Urinary bladder (tissue), 4 donors: ENCODE measurements around the gene RTN4. TPM values are rescaled to one million over a fixed set of nuclear protein-coding genes. Genes with fewer than 3 reads are reported as not detected.

Source experiments
- DNase-seq: peaks from one replicate; pipeline ENCODE4 v3.0.0-alpha.2; 2015; ENCODE audit errors: extremely low spot score
- H3K27ac ChIP-seq: one replicate; pipeline ENCODE4 v1.5.1; 2013; ENCODE audit warnings: low read depth, mild to moderate bottlenecking, moderate library complexity
- H3K36me3 ChIP-seq: one replicate; pipeline ENCODE4 v1.6.1; 2013; ENCODE audit warnings: mild to moderate bottlenecking, moderate library complexity; ENCODE audit not compliant: insufficient read depth
- H3K4me1 ChIP-seq: one replicate; pipeline ENCODE4 v1.6.1; 2013; ENCODE audit warnings: mild to moderate bottlenecking, moderate library complexity; ENCODE audit not compliant: insufficient read depth
- H3K4me3 ChIP-seq: one replicate; pipeline ENCODE4 v1.5.1; 2013; ENCODE audit warnings: low read depth, low read length
- WGBS: extraction: QIAGEN DNeasy Blood & Tissue Kit; methylation state at CpG from one replicate; pipeline ENCODE4 v1.1.7; 2013; 5-methylcytosine and 5-hydroxymethylcytosine counted together
- polyA plus RNA-seq: library from polyadenylated mRNA; stranded (reverse); fragments of 200-250 nt; gene quantifications from one replicate; pipeline ENCODE4 v1.2.3, GENCODE V29; 2013
- total RNA-seq: library from RNA; depleted of rRNA; stranded (reverse); fragments of >200 nt; gene quantifications from one replicate; pipeline ENCODE4 v1.2.3, GENCODE V29; 2014
- donor health status: healthy with polysubstance abuse.
- donor health status: healthy.

RTN4 gene
- total and polyA plus RNA-seq, 2 donors = 288 to 406 TPM

DNA sequence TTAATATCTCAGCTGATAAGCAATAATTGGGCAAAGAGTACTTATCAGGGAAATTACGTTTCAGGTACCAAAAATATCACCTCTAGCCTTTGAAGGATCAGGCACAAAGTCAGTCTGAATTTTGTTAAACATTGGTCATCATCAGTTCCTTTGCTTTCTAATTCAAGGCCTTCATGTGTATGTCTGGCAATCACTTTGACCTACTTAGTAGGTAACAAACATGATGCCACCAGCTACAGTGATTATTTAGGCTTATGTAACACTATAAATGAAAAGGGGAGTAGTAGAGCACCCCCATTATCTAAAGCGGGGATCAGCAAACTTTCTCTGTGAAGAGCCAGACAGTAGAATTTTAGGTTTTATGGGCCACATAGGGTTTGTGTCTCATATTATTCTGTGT is 75.1 kb downstream of the RTN4 start:
- Histone ChIP-seq H3K4me1 (no peaks in the 10 kb centered on the region), H3K36me3 (no peaks in the 10 kb centered on the region), H3K4me3 (no peak overlapping the region), H3K27ac (no peak overlapping the region)
- DNase-seq = no peak
- 83% methylated on average over 2 of the region's 2 CpGs for WGBS

DNA sequence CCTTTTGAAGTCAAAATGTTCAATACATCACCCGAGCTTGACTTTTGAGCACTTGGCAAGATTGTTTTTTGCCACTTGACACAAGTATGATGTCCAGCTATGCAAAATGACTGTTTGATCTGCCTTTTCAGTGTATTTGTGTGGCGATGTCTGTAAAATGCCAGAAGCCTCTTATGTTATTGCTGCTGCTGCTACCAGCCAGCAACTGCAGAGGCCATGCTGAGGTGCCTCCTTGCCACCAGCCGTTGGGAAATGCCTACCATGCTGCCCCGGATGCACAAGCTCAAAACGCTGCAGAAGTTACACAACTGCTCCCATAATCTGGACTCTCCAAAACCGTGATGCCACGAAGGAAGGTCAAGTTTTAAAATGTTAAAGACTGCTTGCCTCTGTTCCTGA is 80.3 kb downstream of the RTN4 start:
- H3K4me3 ChIP-seq = no peak overlapping the region
- no peak overlapping the region for H3K27ac ChIP-seq
- 88% methylated on average over 7 of the region's 7 CpGs for WGBS
- no peaks in the 10 kb centered on the region for H3K36me3 ChIP-seq
- no peak for DNase-seq
- H3K4me1 ChIP-seq = no peaks in the 10 kb centered on the region

DNA sequence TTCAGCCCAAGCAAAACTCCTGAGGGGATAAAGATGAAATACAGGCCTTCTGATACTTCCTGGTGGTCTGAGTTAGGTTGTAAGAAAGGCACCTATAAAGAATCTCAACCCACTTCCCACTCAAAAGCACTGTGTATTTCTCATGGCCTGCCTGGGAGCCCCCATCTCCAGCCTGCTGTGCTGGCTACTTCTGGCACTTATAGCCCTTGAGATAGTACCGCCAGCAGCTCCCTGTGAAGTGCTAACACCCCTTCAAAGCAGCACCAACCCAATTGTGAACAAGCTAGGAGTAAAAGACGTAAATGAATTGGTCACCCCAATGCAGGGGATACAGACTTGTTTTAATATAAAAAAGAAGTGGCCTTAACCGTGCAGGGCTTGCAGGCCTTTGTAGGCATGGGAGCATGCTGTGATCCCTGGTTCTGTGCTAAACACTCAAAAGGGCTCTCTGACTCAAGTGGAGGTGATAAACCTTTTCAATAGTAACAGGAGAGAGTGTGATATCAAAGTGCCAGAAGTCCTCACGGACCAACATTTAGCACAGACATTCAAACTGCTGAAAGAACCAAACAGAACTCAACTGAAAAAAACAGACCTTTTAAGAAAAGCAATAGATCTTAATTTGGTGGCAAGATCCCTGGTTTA is 80.8 kb downstream of the RTN4 start:
- DNase-seq = no peak
- Histone ChIP-seq H3K4me3 (no peak overlapping the region), H3K27ac (no peak overlapping the region), H3K36me3 (no peaks in the 10 kb centered on the region), H3K4me1 (no peaks in the 10 kb centered on the region)
- WGBS = 92% methylated on average over 4 of the region's 4 CpGs

DNA sequence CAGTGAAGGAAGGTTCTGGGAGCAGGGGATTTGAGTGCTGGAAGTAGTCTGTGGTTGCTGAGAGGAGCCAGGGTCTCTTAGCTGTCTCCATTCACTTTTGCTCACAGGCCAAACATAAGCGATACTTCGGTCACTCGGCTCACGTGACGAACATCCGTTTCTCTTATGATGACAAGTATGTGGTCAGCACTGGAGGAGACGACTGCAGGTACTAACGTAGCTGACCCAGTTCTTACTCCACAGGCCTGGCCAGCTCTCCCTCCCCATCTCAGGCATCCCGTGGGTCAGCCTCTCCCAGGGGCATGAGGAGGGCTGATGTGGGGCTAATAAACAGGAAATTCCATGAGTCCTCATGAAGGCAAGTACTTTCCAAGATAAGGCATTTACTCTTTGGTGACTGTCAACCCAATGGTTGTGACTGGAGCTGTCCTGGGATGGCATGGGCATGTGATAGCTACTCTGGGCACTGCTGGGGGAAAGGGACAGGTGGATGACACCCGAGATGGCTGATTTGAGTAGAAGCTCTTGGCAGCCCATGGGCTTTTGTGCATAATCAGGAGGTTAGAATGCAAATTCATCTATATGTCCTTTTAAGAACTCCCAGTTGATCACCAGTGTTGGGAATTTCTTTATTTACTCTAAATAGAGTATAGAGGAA is 81.6 kb downstream of the RTN4 start:
- H3K4me1 ChIP-seq = no peaks in the 10 kb centered on the region
- DNase-seq = no peak
- WGBS = 90% methylated on average over 10 of the region's 10 CpGs
- H3K36me3 ChIP-seq = no peaks in the 10 kb centered on the region
- H3K27ac ChIP-seq = no peak overlapping the region
- H3K4me3 ChIP-seq = no peak overlapping the region

DNA sequence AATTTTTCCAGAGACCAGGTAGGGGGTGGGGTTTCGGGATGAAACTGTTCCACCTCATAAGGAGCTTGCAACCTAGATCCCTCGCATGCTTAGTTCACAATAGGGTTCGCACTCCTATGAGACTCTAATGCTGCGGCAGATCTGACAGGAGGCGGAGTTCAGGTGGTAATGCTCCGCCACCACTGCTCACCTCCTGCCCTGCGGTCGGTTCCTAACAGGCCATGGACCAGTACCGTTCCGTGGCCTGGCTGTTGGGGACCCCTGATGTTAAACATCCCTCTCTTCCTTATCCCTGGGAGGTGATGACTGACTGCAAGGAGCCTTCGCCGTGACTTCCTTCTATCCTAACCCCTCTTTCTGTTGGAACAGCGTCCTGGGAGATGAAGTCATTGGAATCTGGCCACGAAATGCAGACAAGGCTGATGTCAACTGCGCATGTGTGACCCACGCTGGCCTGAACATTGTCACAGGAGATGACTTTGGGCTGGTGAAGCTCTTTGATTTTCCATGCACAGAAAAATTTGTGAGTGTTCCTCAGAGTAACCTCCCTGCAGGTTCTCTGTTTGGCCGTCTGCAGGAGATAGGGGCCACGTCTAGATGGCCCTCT is 82.4 kb downstream of the RTN4 start:
- no peak overlapping the region for H3K4me3 ChIP-seq
- H3K4me1 ChIP-seq = no peaks in the 10 kb centered on the region
- H3K27ac ChIP-seq = no peak overlapping the region
- 91% methylated on average over 18 of the region's 18 CpGs for WGBS
- DNase-seq = no peak
- H3K36me3 ChIP-seq = no peaks in the 10 kb centered on the region

DNA sequence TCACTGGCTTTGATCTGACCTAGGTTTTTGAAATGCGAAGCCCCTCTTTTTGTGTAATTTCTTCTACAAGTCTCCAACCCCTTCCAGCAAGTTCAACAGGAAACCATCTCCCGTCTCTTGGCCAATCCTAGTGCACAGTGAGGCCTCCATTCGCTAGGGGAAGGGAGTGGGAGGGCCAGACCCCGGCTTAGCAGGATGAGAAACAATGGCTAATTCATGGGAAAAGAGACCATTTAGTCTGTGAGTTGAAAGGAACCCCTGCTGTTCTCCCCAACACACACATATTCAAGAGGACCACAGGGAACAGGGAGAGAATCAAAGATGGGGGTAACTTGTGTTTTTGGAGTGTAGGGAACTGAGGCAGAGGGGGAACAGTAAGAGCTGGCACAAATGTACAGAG is 83.0 kb downstream of the RTN4 start:
- 77% methylated on average over 4 of the region's 4 CpGs for WGBS

DNA sequence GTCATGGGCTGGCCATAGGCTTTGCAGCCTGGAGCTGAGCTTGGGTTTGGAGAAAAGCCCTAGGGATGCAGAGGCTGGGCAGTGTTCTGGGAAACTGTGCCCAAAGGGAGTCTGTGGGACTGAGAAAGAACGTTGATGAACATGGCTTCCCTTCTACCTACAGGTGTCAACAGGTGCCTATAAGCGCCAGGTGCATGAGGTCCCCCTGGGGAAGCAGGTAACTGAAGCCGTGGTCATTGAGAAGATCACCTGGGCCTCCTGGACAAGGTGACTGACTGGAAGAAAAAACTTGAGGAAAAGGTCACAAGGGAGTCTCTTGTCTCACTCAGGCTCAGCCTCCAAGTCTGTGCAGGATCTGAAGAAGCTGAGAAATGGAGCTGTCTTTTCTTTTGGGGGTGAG is 83.4 kb downstream of the RTN4 start:
- Histone ChIP-seq H3K4me3 (no peak overlapping the region), H3K27ac (no peak overlapping the region), H3K4me1 (no peaks in the 10 kb centered on the region), H3K36me3 (no peaks in the 10 kb centered on the region)
- DNase-seq = no peak
- WGBS = 97% methylated on average over 3 of the region's 3 CpGs

More for the DNA sequence above, 83.0 kb downstream of the RTN4 start:
- H3K4me3 ChIP-seq = no peak overlapping the region
- no peak for DNase-seq
- no peak overlapping the region for H3K27ac ChIP-seq
- no peaks in the 10 kb centered on the region for H3K36me3 ChIP-seq
- no peaks in the 10 kb centered on the region for H3K4me1 ChIP-seq

DNA sequence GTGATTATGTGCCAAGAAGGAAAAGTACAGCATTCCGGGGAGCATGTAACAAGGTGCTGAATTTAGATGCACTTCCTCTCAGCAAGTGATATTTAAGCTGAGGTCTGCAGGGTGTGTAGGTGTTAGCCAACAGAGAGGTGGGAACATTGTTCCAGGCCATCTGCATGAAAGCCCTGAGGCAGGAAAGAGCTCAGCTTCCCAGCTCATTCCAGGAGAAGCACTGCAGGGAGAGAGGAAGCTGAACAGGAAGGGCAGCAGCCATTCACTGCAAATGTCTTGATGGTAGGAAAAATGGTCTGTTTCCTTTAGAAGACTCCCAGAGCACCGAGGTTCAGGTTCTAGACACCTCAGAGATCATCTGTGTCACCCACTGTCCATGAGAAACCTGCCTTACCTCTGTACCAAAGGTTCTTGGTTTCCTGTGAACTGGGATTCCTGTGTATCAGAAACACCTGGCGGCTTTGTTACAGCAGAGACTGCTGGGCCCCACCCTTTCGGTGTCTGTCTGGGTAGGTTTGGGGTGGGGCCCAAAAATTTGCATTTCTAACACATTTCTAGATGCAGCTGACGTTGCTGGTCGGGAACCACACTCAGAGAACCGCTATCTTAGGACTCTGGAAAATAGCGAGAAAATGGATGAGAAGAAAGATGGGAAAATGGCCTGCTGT is 84.0 kb downstream of the RTN4 start:
- Histone ChIP-seq H3K4me3 (no peak overlapping the region), H3K27ac (no peak overlapping the region)
- WGBS = 85% methylated on average over 8 of the region's 8 CpGs

DNA sequence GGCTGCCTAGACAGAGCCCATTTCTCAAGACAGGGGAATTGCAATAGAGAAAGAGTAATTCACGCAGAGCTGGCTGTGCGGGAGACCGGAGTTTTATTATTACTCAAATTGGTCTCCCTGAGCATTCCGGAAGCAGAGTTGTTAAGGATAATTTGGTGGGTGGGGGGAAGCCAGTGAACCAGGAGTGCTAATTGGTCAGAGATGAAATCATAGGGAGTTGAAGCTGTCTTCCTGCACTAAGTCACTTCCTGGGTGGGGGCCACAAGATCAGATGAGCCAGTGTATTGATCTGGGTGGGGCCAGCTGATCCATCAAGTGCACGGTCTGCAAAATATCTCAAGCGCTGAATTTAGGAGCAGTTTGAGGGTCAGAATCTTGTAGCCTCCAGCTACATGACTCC is 84.8 kb downstream of the RTN4 start:
- H3K4me1 ChIP-seq = no peaks in the 10 kb centered on the region

More for the DNA sequence above, 84.0 kb downstream of the RTN4 start:
- Histone ChIP-seq H3K36me3 (no peaks in the 10 kb centered on the region), H3K4me1 (no peaks in the 10 kb centered on the region)
- DNase-seq = no peak

DNA sequence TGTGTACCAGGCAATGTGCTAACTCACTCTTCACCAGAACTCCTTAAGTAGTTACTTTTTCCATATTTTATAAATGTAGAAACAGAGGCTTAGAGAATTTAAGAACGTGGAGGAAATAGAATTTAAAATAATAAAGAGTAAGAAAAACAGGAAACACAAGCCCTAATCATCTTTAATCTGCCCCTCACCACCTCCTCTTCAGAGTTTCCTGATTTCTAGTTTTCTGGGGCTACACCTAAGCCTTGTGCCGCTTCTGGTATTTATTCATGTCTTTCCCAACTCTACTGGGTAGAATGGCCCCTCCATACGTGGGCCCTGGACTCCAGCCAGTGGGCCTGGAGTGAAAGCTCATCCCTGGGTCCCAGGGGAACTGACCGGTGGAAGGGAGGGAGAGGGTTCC is 85.4 kb downstream of the RTN4 start:
- WGBS = 60% methylated on average over 4 of the region's 4 CpGs
- Histone ChIP-seq H3K36me3 (no peaks in the 10 kb centered on the region), H3K4me1 (no peaks in the 10 kb centered on the region), H3K27ac (no peak overlapping the region), H3K4me3 (no peak overlapping the region)
- DNase-seq = no peak

More for the DNA sequence above, 84.8 kb downstream of the RTN4 start:
- H3K27ac ChIP-seq = no peak overlapping the region
- no peak overlapping the region for H3K4me3 ChIP-seq
- no peak for DNase-seq
- 87% methylated on average over 6 of the region's 6 CpGs for WGBS
- no peaks in the 10 kb centered on the region for H3K36me3 ChIP-seq

DNA sequence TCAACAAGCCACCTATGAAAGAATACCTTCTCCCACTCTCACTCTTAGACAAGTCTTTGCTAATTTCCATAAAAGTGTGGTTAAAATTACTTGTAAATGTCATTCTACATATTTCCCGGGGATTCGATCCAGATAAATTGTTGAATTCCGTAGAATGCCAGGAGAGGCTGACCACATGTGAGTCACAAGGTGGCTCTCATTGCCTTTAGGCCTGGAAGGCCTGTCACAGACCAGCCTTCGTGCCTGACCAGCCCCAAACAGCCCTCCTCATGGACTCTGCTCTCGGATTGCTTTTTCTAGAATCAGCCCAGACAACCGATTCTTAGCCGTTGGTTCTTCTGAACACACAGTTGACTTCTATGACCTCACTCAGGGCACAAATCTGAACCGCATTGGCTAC is 86.0 kb downstream of the RTN4 start:
- H3K4me1 ChIP-seq = no peaks in the 10 kb centered on the region
- no peak for DNase-seq
- WGBS = 87% methylated on average over 8 of the region's 8 CpGs
- H3K27ac ChIP-seq = no peak overlapping the region
- no peak overlapping the region for H3K4me3 ChIP-seq
- H3K36me3 ChIP-seq = no peaks in the 10 kb centered on the region

DNA sequence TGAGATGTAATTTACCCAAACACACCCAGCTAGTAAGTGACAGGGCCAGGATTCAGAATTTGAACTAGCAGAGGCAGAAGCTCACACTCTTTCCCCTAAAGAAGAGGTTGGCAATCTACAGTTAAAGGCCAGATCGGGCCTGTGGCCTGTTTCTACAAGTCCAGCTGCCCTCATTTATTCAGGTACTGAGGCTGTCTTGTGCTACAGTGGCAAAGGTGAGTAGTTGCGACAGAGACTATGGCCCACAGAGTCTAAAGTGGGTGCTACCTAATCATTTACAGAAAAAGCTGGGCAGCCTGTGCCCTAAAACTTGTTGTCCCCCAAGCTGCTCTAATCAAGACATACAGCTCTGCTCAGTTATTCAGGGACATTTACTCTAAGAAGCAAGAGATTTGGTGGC is 86.8 kb downstream of the RTN4 start:
- Histone ChIP-seq H3K4me3 (no peak overlapping the region), H3K4me1 (no peaks in the 10 kb centered on the region), H3K27ac (peak overlapping the region; percentile 44), H3K36me3 (no peaks in the 10 kb centered on the region)
- no peak for DNase-seq
- WGBS = 89% methylated on average over 2 of the region's 2 CpGs

DNA sequence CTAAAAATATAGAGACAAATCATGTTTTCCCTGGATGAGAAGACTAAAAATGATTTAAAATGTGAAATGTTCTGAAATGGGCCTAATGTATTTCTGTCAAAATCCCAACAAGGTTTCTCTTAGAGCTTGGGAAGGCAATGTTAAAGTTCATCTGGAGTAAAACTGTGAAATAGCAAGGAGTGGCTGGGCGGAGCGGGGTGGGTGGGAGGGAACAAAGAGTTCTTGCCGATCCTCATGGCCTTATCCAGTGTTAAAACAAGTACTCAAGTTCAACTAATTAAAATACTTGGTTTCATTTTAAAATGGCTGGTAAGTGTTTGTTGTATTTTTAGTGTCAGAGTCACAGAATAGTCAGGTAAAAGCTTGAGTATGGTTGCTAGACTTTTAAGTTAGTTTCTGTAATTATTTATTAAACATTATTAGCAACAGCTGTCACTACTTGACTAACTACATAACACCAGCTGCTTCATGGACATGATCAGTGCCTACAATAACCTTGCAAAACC is 87.3 kb downstream of the RTN4 start:
- no peaks in the 10 kb centered on the region for H3K36me3 ChIP-seq
- H3K4me1 ChIP-seq = no peaks in the 10 kb centered on the region
- no peak overlapping the region for H3K4me3 ChIP-seq
- no peak for DNase-seq
- H3K27ac ChIP-seq = peak overlapping the region; percentile 44
- 74% methylated on average over 3 of the region's 3 CpGs for WGBS

DNA sequence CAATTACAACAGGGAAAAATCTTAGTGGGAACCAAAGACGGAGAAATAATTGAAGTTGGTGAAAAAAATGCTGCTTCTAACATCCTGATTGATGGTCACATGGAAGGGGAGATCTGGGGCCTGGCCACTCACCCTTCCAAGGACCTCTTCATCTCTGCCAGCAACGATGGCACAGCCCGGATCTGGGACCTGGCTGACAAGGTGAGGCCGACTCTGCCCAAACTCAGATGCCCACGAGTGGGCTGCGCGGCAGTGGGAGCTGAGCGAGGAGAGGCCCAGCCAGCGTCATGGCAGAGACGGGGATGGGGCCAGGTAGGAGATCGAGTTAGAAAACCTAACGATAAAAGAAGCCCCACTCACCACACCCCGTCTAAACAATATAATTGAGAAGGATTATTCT is 87.7 kb downstream of the RTN4 start:
- Histone ChIP-seq H3K27ac (peak overlapping the region; percentile 49), H3K4me3 (no peak overlapping the region), H3K36me3 (no peaks in the 10 kb centered on the region), H3K4me1 (no peaks in the 10 kb centered on the region)
- 90% methylated on average over 13 of the region's 13 CpGs for WGBS
- DNase-seq = no peak
